ENCODE data around the gene ANGPT4. TPM values are rescaled to one million over a fixed set of nuclear protein-coding genes. Genes with fewer than 3 reads are reported as not detected.

The ANGPT4 gene
- total RNA-seq, 6 experiments from 2014 or later = 0.04 to 0.12 TPM; not detected in 4

GRCh38 chr20:823574-823902 is 92.6 kb downstream of the ANGPT4 start:
- H3K36me3 ChIP-seq = no peaks in the 10 kb centered on the region
- no peaks in the 10 kb centered on the region for H3K4me1 ChIP-seq
- TF ChIP-seq, protein P1, sequence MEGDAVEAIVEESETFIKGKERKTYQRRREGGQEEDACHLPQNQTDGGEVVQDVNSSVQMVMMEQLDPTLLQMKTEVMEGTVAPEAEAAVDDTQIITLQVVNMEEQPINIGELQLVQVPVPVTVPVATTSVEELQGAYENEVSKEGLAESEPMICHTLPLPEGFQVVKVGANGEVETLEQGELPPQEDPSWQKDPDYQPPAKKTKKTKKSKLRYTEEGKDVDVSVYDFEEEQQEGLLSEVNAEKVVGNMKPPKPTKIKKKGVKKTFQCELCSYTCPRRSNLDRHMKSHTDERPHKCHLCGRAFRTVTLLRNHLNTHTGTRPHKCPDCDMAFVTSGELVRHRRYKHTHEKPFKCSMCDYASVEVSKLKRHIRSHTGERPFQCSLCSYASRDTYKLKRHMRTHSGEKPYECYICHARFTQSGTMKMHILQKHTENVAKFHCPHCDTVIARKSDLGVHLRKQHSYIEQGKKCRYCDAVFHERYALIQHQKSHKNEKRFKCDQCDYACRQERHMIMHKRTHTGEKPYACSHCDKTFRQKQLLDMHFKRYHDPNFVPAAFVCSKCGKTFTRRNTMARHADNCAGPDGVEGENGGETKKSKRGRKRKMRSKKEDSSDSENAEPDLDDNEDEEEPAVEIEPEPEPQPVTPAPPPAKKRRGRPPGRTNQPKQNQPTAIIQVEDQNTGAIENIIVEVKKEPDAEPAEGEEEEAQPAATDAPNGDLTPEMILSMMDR (IDR thresholded peaks at IDR 0.05) = no peak
- TF ChIP-seq POLR2A (IDR thresholded peaks at IDR 0.05) = no peak
- no peak overlapping the region for H3K4me3 ChIP-seq
- H3K27me3 ChIP-seq = no peaks in the 10 kb centered on the region
- DNase-seq (no peak), ATAC-seq (no peak)
- WGBS (ENCODE audit: insufficient coverage, low coverage, low lambda C conversion rate, missing lambda C conversion rate) = 97% methylated on average over 4 of the region's 4 CpGs
- intact Hi-C loops (cut with DNase I) = no loop called here
- no peak overlapping the region for H3K27ac ChIP-seq
- no peaks in the 10 kb centered on the region for H3K9me3 ChIP-seq

- no peak overlapping the region for H3K27ac ChIP-seq
- no peak for DNase-seq
Measured at GRCh38 chr20:822651-823573, 93.2 kb downstream of the ANGPT4 start.

GRCh38 chr20:821731-822065 is 94.4 kb downstream of the ANGPT4 start:
- TF ChIP-seq POLR2A (IDR thresholded peaks at IDR 0.05) = no peak
- Histone ChIP-seq H3K4me3 (no peak overlapping the region), H3K4me1 (no peaks in the 10 kb centered on the region), H3K27me3 (no peaks in the 10 kb centered on the region), H3K27ac (no peak overlapping the region), H3K9me3 (no peaks in the 10 kb centered on the region), H3K36me3 (no peaks in the 10 kb centered on the region)
- DNase-seq (no peak), ATAC-seq (no peak)
- 85% methylated on average over 2 of the region's 3 CpGs for WGBS (ENCODE audit: insufficient coverage, low coverage, low lambda C conversion rate, missing lambda C conversion rate)
- intact Hi-C loops (cut with DNase I) = no loop called here

More at GRCh38 chr20:822651-823573, 93.2 kb downstream of the ANGPT4 start:
- no peaks in the 10 kb centered on the region for H3K36me3 ChIP-seq
- no peaks in the 10 kb centered on the region for H3K4me1 ChIP-seq
- 77% methylated on average over 3 of the region's 12 CpGs for WGBS (ENCODE audit: insufficient coverage, low coverage, low lambda C conversion rate, missing lambda C conversion rate)
- no peaks in the 10 kb centered on the region for H3K27me3 ChIP-seq
- peak in 1 of 4 donors; percentile 23 for ATAC-seq
- no peak overlapping the region for H3K4me3 ChIP-seq
- H3K9me3 ChIP-seq = no peaks in the 10 kb centered on the region
- no peak for TF ChIP-seq POLR2A (IDR thresholded peaks at IDR 0.05)
- TF ChIP-seq, protein P1 (IDR thresholded peaks at IDR 0.05) = no peak
- intact Hi-C loops (cut with DNase I) = no loop called here

- WGBS (ENCODE audit: insufficient coverage, low coverage, low lambda C conversion rate, missing lambda C conversion rate) = 39% methylated on average over 1 of the region's 6 CpGs
- Histone ChIP-seq H3K9me3 (no peaks in the 10 kb centered on the region), H3K36me3 (no peaks in the 10 kb centered on the region), H3K27ac (no peak overlapping the region), H3K4me1 (no peaks in the 10 kb centered on the region), H3K4me3 (no peak overlapping the region), H3K27me3 (no peaks in the 10 kb centered on the region)
- intact Hi-C loops (cut with DNase I) = no loop called here
- DNase-seq (no peak), ATAC-seq (no peak)
- no peak for TF ChIP-seq POLR2A (IDR thresholded peaks at IDR 0.05)
- TF ChIP-seq, protein P1 (IDR thresholded peaks at IDR 0.05) = no peak
Measured at GRCh38 chr20:821046-821730, 94.9 kb downstream of the ANGPT4 start.

DNA sequence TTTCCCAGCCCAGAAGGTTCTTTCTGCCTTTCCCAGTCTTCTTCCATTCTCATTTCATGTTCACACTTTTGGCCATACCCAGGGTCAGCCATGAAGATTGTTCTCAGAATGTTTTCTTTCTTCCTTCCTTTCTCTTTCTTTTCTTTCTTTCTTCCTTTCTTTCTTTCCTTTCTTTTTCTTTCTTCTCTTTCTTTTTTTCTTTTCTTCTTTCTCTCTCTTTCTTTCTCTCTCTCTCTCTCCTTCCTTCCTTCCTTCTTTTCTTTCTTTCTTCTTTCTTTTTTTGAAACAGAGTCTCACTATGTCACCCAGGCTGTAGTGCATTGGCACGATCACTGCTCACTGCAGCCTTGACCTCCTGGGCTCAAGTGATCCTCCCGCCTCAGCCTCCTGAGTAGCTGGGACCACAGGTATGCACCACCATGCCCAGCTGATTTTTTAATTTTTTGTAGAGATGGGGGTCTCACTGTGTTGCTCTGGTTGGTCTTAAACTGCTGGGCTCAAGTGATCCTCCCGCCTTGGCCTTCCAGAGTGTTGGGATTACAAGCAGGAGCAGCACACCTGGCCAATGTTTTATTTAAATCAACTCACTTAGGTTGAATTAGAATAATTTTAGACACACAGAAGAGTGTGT is 95.7 kb downstream of the ANGPT4 start:
- Histone ChIP-seq H3K27ac (no peak overlapping the region), H3K4me3 (no peak overlapping the region), H3K4me1 (no peaks in the 10 kb centered on the region), H3K27me3 (no peaks in the 10 kb centered on the region), H3K36me3 (no peaks in the 10 kb centered on the region), H3K9me3 (no peaks in the 10 kb centered on the region)
- no peak for ATAC-seq
- intact Hi-C loops (cut with DNase I) = no loop called here
- TF ChIP-seq, protein P1 (IDR thresholded peaks at IDR 0.05) = no peak
- no peak for TF ChIP-seq POLR2A (IDR thresholded peaks at IDR 0.05)
- WGBS (ENCODE audit: insufficient coverage, low coverage, low lambda C conversion rate, missing lambda C conversion rate) = 90% methylated on average over 2 of the region's 3 CpGs
- no peak for DNase-seq
